Right lung (tissue), 5 donors: ENCODE results near the gene TRAF5. TPM values are rescaled to one million over a fixed set of nuclear protein-coding genes. Genes with fewer than 3 reads are reported as not detected.

Experiments
- DNase-seq, 2 donors: peaks; one replicate each; pipeline ENCODE4 v3.0.0-alpha.2; 2013
- polyA plus RNA-seq, 5 donors: library from polyadenylated mRNA; unstranded; fragments of 120-200 nt; gene quantifications; one replicate each; pipeline versions ENCODE4 v1.2.1 to v1.2.3, GENCODE V29; 2013; ENCODE audit warnings: inconsistent platforms in 1 of 5, low replicate concordance in 1 of 5; ENCODE audit not compliant: insufficient read length in 5 of 5, insufficient read depth in 1 of 5

Gene TRAF5
- polyA plus RNA-seq, 5 donors = 18.5 to 30.9 (median 26.5) TPM

DNA sequence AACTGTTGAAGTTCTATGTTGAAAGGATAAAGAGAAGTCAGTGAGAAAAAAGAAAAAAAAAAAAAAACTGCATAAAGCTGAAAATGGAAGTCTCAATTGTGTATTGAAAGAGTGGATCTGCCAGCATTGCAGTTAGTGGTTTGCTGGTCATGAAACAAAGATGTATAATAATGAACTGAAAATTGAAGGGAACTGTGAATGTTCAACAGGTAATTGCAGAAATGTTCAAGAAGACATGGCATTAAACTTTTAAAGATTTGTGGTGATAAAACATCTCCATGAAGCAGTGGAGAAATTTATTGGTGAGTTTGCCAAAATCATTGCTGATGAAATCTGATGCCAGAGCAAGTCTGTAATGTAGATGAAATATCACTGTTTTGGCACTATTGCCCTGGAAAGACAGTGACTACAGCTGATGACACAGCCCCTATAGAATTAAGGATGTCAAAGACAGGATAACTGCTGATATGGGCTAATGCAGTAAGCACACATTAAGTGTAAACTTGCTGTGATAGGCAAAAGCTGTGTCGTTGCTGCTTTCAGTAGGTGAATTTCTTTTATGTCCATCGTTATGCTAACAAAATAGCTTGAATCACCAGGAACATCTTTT, 94.3 kb downstream of the TRAF5 start:
- no peak for DNase-seq

DNA sequence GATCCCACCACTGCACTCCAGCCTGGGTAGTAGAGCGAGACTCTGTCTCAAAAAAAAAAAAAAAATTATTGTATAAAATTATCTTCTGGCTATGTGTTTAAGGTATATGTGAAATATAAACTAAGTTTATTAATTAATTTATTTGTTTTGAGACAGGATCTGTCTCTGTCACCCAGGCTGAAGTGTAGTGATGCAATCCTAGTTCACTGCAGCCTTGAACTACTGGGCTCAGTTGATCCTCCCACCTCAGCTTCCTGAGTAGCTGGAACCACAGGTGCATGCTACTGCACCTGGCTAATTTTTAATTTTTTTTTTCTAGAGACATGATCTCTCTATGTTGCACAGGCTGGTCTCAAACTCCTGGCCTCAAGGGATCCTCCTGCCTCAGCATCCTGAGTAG, 97.4 kb downstream of the TRAF5 start:
- no peak for DNase-seq

Other genes with a start within 250 kb of the TRAF5 start
- under 1 TPM; 0.07 to 0.59 (median 0.18) TPM for gene KCNH1, start 192.7 kb upstream of the TRAF5 start, polyA plus RNA-seq
- gene RCOR3, start 67.5 kb upstream of the TRAF5 start, polyA plus RNA-seq = 100 to 1,000 TPM in 3 of 5 donors, 10 to 100 TPM in 2; 74.1 to 110 (median 104) TPM
- gene RD3, start 165.3 kb downstream of the TRAF5 start, polyA plus RNA-seq = under 1 TPM; 0.04 to 0.14 (median 0.12) TPM